Left forelimb (tissue), 1 donor: ENCODE results near the gene TRMT2A.

Source experiments
- DNase-seq: peaks from one replicate; pipeline ENCODE4 v3.0.0-alpha.2; 2018; ENCODE audit warnings: low spot score

The TRMT2A gene

GRCh38 chr22:20062043-20062765 is 54.8 kb downstream of the TRMT2A start:
- no peak for DNase-seq
